MM.1S (cell line): Measurements from ENCODE around the gene DMRTB1.

ENCODE experiments used
- DNase-seq: peaks from one replicate; pipeline ENCODE4 v3.0.0-alpha.2; 2015
- H2AFZ ChIP-seq: fragments of 300-600 bp; sonication (generic); 2 replicates; pipeline ENCODE4 v1.6.0; 2016; ENCODE audit warnings: antibody characterized with exemption, low read length
- H3F3A ChIP-seq: fragments of 300-600 bp; sonication (generic); 2 replicates; pipeline ENCODE4 v1.6.1; 2016; ENCODE audit warnings: mild to moderate bottlenecking, antibody characterized with exemption, low read length, moderate library complexity, mixed read lengths; ENCODE audit not compliant: insufficient read depth
- H3K27ac ChIP-seq: fragments of 300-600 bp; sonication (generic); 2 replicates; pipeline ENCODE4 v1.5.1; 2016; ENCODE audit warnings: mild to moderate bottlenecking, low read length
- H3K27me3 ChIP-seq: fragments of 300-600 bp; sonication (generic); replicated peaks from 2 replicates; pipeline ENCODE4 v1.6.0; 2016; ENCODE audit warnings: low read length; ENCODE audit not compliant: insufficient read depth
- H3K36me3 ChIP-seq: fragments of 300-600 bp; sonication (generic); replicated peaks from 2 replicates; pipeline ENCODE4 v1.6.1; 2016; ENCODE audit warnings: mild to moderate bottlenecking, low read length, mixed read lengths; ENCODE audit not compliant: insufficient read depth
- H3K4me1 ChIP-seq: fragments of 300-600 bp; sonication (generic); 2 replicates; pipeline ENCODE4 v1.6.1; 2016; ENCODE audit warnings: low read length, mixed read lengths
- H3K4me2 ChIP-seq: fragments of 300-600 bp; sonication (generic); 2 replicates; pipeline ENCODE4 v1.6.0; 2016; ENCODE audit warnings: low read depth, low read length
- H3K4me3 ChIP-seq: fragments of 300-600 bp; sonication (generic); 2 replicates; pipeline ENCODE4 v1.5.1; 2016; ENCODE audit warnings: low read length, mixed read lengths
- H3K79me2 ChIP-seq: fragments of 300-600 bp; sonication (generic); 2 replicates; pipeline ENCODE4 v1.6.1; 2016; ENCODE audit warnings: mixed run types, low read length, mixed read lengths
- H3K9ac ChIP-seq: fragments of 300-600 bp; sonication (generic); 2 replicates; pipeline ENCODE4 v1.6.1; 2016; ENCODE audit warnings: low read length, mixed read lengths
- H3K9me2 ChIP-seq: fragments of 300-600 bp; sonication (generic); replicated peaks from 2 replicates; pipeline ENCODE4 v1.6.1; 2016; ENCODE audit warnings: mild to moderate bottlenecking, low read length, mixed read lengths; ENCODE audit not compliant: insufficient read depth
- H3K9me3 ChIP-seq: fragments of 300-600 bp; sonication (generic); replicated peaks from 2 replicates; pipeline ENCODE4 v1.6.1; 2016; ENCODE audit warnings: mild to moderate bottlenecking, low read length, mixed read lengths; ENCODE audit not compliant: insufficient read depth
- H4K20me1 ChIP-seq: fragments of 300-600 bp; sonication (generic); 2 replicates; pipeline ENCODE4 v1.6.1; 2016; ENCODE audit warnings: mild to moderate bottlenecking, low read length, moderate library complexity, mixed read lengths; ENCODE audit not compliant: insufficient read depth
- CTCF ChIP-seq: fragments of 300-600 bp; sonication (generic); IDR thresholded peaks from 2 replicates; pipeline ENCODE4 v1.5.1; 2016; ENCODE audit warnings: antibody characterized with exemption, low read length, mixed read lengths
- EZH2 ChIP-seq: fragments of 300-600 bp; sonication (generic); optimal IDR thresholded peaks from 2 replicates; pipeline ENCODE3; 2017; ENCODE audit warnings: low read depth, mild to moderate bottlenecking, antibody characterized with exemption, low read length, mixed read lengths
- EZH2phosphoT487 ChIP-seq: fragments of 300-600 bp; sonication (generic); IDR thresholded peaks from 2 replicates; pipeline ENCODE4 v1.6.1; 2018; ENCODE audit warnings: antibody characterized with exemption, low read length

Gene DMRTB1

GRCh38 chr1:53460211-53460634, 1.0 kb downstream of the DMRTB1 start:
- no peak overlapping the region for H3K27ac ChIP-seq
- no peak for DNase-seq
- H3K4me1 ChIP-seq, result no peaks in the 10 kb centered on the region
- no peak overlapping the region for H2AFZ ChIP-seq
- no peaks in the 10 kb centered on the region for H4K20me1 ChIP-seq
- H3K9ac ChIP-seq, result no peak overlapping the region
- no peaks in the 10 kb centered on the region for H3K36me3 ChIP-seq
- H3K9me2 ChIP-seq, result no peaks in the 10 kb centered on the region
- H3K27me3 ChIP-seq, result no peaks in the 10 kb centered on the region
- H3K4me3 ChIP-seq, result no peak overlapping the region
- no peaks in the 10 kb centered on the region for H3K9me3 ChIP-seq
- no peaks in the 10 kb centered on the region for H3K79me2 ChIP-seq
- no peak overlapping the region for H3K4me2 ChIP-seq
- TF ChIP-seq EZH2phosphoT487 (no peak), CTCF (no peak), EZH2 (no peak)
- no peaks in the 10 kb centered on the region for H3F3A ChIP-seq

GRCh38 chr1:53460666-53461322, 1.6 kb downstream of the DMRTB1 start:
- no peak for TF ChIP-seq CTCF
- TF ChIP-seq EZH2phosphoT487, result no peak
- TF ChIP-seq EZH2, result no peak
- H3F3A ChIP-seq, result no peaks in the 10 kb centered on the region
- no peak overlapping the region for H3K4me2 ChIP-seq
- H3K79me2 ChIP-seq, result no peaks in the 10 kb centered on the region
- H4K20me1 ChIP-seq, result no peaks in the 10 kb centered on the region
- H3K9me2 ChIP-seq, result no peaks in the 10 kb centered on the region
- no peak for DNase-seq
- no peak overlapping the region for H3K27ac ChIP-seq
- H3K9ac ChIP-seq, result no peak overlapping the region
- H3K27me3 ChIP-seq, result no peaks in the 10 kb centered on the region
- H2AFZ ChIP-seq, result no peak overlapping the region
- no peaks in the 10 kb centered on the region for H3K9me3 ChIP-seq
- no peaks in the 10 kb centered on the region for H3K4me1 ChIP-seq
- no peaks in the 10 kb centered on the region for H3K36me3 ChIP-seq
- H3K4me3 ChIP-seq, result no peak overlapping the region

GRCh38 chr1:53461323-53462044, 2.3 kb downstream of the DMRTB1 start:
- Histone ChIP-seq H3K4me3 (no peak overlapping the region), H3F3A (no peaks in the 10 kb centered on the region), H3K4me1 (no peaks in the 10 kb centered on the region), H2AFZ (no peak overlapping the region), H3K79me2 (no peaks in the 10 kb centered on the region), H4K20me1 (no peaks in the 10 kb centered on the region), H3K4me2 (no peak overlapping the region), H3K27ac (no peak overlapping the region), H3K9ac (no peak overlapping the region), H3K9me3 (no peaks in the 10 kb centered on the region), H3K9me2 (no peaks in the 10 kb centered on the region), H3K36me3 (no peaks in the 10 kb centered on the region), H3K27me3 (no peaks in the 10 kb centered on the region)
- TF ChIP-seq EZH2phosphoT487 (no peak), CTCF (no peak), EZH2 (no peak)
- DNase-seq, result no peak
